ENCODE measurements around the gene ESAM.
A peak's percentile ranks its signal among the peaks of the same experiment; 100 is the strongest.

The ESAM gene

DNA sequence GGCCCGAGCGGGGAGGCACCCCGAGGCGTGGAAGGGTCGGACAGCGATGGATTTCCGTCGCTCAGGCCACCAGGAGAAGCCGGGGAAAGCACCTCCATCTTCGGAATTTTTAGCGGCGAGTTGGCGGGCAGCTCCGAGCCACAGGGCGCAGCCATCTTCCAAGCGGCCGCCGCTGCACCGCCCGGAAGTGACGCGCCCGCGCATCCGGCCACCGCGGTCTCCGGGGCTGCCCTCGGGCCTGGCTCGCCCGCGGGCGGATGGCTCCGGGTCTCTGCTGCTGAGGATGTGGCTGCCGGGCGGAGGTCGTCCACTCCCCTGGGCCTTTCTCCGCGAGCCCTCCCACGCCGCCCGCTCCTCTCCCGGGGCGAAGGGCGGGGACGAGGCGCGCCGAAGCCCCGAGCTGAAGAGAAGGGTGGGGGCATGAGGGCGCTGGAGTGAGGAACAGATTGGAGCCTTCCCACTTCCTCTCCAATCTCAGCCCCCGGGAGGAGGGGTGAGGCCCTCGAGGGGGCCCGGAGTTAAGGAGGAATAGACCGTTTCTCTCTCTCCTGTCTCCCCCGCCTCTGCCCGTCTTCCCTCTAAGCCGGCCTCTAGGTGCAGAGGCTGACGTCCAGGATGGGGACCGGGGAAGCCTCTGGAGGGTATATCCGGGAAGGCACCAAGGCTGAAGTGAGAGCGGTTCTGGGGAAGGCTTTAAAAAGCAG is 38.3 kb upstream of the ESAM start, which contains the start of gene MSANTD2 (continued):
- TF ChIP-seq, protein P1, sequence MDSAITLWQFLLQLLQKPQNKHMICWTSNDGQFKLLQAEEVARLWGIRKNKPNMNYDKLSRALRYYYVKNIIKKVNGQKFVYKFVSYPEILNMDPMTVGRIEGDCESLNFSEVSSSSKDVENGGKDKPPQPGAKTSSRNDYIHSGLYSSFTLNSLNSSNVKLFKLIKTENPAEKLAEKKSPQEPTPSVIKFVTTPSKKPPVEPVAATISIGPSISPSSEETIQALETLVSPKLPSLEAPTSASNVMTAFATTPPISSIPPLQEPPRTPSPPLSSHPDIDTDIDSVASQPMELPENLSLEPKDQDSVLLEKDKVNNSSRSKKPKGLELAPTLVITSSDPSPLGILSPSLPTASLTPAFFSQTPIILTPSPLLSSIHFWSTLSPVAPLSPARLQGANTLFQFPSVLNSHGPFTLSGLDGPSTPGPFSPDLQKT (IDR thresholded peaks at IDR 0.05; ENCODE audit: borderline replicate concordance, low read depth, low read length) = no peak; the same call in 1 of the 2 replicates
- TF ChIP-seq, protein P2, sequence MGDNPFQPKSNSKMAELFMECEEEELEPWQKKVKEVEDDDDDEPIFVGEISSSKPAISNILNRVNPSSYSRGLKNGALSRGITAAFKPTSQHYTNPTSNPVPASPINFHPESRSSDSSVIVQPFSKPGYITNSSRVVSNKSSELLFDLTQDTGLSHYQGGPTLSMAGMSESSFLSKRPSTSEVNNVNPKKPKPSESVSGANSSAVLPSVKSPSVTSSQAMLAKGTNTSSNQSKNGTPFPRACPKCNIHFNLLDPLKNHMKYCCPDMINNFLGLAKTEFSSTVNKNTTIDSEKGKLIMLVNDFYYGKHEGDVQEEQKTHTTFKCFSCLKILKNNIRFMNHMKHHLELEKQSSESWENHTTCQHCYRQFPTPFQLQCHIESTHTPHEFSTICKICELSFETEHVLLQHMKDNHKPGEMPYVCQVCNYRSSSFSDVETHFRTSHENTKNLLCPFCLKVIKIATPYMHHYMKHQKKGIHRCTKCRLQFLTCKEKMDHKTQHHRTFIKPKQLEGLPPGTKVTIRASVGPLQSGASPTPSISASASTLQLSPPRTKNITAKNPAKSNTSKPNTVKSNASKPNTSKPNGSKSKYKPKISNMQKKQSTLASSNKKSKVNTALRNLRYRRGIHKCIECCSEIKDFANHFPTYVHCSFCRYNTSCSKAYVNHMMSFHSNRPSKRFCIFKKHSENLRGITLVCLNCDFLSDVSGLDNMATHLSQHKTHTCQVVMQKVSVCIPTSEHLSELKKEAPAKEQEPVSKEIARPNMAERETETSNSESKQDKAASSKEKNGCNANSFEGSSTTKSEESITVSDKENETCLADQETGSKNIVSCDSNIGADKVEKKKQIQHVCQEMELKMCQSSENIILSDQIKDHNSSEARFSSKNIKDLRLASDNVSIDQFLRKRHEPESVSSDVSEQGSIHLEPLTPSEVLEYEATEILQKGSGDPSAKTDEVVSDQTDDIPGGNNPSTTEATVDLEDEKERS (tag by site-specific recombination; IDR thresholded peaks at IDR 0.05) = no peak
- TF ChIP-seq ZFP3 (tag by site-specific recombination; IDR thresholded peaks at IDR 0.05; ENCODE audit: low read depth) (no peak), ZNF830 (tag by site-specific recombination; IDR thresholded peaks at IDR 0.05; ENCODE audit: low read depth) (no peak), ZNF114 (tag by site-specific recombination; IDR thresholded peaks at IDR 0.05) (no peak), PRDM10 (tag by site-specific recombination; IDR thresholded peaks at IDR 0.05) (peak; percentile 78), ZSCAN18 (tag by site-specific recombination; IDR thresholded peaks at IDR 0.05) (no peak), ZNF26 (tag by site-specific recombination; IDR thresholded peaks at IDR 0.05) (no peak), ZNF558 (tag by site-specific recombination; IDR thresholded peaks at IDR 0.05) (no peak), ZSCAN16 (tag by site-specific recombination; IDR thresholded peaks at IDR 0.05) (no peak), PRDM2 (tag by site-specific recombination; IDR thresholded peaks at IDR 0.05; ENCODE audit: borderline replicate concordance) (no peak), REPIN1 (tag by site-specific recombination; IDR thresholded peaks at IDR 0.05; ENCODE audit: low read depth) (no peak), ZNF335 (tag by site-specific recombination; conservative IDR thresholded peaks at IDR 0.05) (peak; percentile 68), ZNF354C (tag by site-specific recombination; IDR thresholded peaks at IDR 0.05; ENCODE audit: borderline replicate concordance, low read depth) (no peak), PRDM1 (tag by site-specific recombination; IDR thresholded peaks at IDR 0.05) (no peak), ZNF626 (tag by site-specific recombination; IDR thresholded peaks at IDR 0.05) (no peak)
- TF ChIP-seq, protein P3, sequence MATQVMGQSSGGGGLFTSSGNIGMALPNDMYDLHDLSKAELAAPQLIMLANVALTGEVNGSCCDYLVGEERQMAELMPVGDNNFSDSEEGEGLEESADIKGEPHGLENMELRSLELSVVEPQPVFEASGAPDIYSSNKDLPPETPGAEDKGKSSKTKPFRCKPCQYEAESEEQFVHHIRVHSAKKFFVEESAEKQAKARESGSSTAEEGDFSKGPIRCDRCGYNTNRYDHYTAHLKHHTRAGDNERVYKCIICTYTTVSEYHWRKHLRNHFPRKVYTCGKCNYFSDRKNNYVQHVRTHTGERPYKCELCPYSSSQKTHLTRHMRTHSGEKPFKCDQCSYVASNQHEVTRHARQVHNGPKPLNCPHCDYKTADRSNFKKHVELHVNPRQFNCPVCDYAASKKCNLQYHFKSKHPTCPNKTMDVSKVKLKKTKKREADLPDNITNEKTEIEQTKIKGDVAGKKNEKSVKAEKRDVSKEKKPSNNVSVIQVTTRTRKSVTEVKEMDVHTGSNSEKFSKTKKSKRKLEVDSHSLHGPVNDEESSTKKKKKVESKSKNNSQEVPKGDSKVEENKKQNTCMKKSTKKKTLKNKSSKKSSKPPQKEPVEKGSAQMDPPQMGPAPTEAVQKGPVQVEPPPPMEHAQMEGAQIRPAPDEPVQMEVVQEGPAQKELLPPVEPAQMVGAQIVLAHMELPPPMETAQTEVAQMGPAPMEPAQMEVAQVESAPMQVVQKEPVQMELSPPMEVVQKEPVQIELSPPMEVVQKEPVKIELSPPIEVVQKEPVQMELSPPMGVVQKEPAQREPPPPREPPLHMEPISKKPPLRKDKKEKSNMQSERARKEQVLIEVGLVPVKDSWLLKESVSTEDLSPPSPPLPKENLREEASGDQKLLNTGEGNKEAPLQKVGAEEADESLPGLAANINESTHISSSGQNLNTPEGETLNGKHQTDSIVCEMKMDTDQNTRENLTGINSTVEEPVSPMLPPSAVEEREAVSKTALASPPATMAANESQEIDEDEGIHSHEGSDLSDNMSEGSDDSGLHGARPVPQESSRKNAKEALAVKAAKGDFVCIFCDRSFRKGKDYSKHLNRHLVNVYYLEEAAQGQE (tag by site-specific recombination; IDR thresholded peaks at IDR 0.05) = no peak
